Stimulated activated CD4-positive, alpha-beta T cell treated with anti-CD3 and anti-CD28 coated beads, Interleukin-15, amount 100 ng/mL, for 48 hours (primary cell): ENCODE data around the gene CILP.

ENCODE experiments used
- DNase-seq, 2 donors: peaks; one replicate each; pipeline ENCODE4 v3.0.0-alpha.2; 2020; ENCODE audit warnings: low read depth in 2 of 2

The CILP gene

GRCh38 chr15:65226221-65226620, 14.9 kb upstream of the CILP start:
- no peak for DNase-seq

DNA sequence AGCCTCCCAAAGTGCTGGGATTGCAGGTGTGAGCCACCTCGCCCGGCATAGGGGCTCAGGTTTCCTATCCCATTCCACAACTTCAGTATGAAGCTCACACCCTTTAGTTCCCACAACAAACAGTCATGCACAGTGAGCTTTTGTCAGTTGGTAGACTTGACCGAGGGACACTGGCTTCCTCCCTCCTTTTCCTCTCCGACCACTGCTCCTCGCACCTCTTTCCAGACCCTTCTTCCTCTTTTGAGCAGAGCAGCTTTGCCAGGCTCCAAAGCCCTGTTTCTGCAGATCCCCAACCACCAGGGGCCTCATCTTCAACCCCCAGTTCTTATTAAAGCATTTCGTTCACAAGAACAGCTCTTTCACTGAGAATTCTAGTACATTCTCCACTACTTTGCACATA, 12.7 kb upstream of the CILP start:
- DNase-seq = no peak

DNA sequence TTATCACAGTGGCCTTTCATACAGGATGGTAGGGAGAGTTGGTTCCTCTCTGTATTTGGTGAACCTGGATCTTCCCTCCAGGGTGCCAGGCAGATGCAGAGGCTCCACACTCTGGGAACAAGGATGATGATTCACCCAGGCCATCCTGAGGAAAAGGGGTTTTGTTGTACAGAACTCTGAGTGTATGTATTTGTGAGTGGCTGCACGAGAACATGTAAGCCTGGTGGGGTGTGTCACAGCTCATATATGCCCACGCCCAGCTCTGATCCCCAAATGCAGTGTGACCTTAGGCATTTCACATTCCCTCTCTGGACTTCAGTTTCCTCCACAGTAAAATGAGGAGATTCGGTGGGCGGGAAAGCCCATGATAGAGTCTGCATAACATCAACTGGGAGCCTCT, 11.6 kb upstream of the CILP start:
- no peak for DNase-seq

DNA sequence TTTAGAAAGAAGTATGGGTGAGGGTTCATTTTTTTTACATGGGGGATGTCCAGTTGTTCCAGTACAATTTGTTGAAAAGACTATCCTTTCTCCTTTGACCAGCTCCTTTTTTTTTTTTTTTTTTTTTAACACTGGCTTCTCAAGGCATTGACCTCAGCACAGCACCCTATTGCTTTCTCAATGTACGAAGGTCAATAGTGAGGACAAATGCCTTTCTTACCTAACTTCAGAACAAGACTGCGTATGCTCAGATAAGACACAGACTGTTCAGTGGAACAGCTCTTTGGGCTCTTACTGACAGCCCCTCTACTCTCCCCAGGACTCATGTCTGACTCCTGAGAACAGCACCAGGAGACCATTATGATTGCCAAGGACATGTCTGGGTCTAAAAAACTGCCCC, 10.4 kb upstream of the CILP start:
- no peak for DNase-seq

- no peak for DNase-seq
Observed at GRCh38 chr15:65219137-65219536, 7.9 kb upstream of the CILP start.

DNA sequence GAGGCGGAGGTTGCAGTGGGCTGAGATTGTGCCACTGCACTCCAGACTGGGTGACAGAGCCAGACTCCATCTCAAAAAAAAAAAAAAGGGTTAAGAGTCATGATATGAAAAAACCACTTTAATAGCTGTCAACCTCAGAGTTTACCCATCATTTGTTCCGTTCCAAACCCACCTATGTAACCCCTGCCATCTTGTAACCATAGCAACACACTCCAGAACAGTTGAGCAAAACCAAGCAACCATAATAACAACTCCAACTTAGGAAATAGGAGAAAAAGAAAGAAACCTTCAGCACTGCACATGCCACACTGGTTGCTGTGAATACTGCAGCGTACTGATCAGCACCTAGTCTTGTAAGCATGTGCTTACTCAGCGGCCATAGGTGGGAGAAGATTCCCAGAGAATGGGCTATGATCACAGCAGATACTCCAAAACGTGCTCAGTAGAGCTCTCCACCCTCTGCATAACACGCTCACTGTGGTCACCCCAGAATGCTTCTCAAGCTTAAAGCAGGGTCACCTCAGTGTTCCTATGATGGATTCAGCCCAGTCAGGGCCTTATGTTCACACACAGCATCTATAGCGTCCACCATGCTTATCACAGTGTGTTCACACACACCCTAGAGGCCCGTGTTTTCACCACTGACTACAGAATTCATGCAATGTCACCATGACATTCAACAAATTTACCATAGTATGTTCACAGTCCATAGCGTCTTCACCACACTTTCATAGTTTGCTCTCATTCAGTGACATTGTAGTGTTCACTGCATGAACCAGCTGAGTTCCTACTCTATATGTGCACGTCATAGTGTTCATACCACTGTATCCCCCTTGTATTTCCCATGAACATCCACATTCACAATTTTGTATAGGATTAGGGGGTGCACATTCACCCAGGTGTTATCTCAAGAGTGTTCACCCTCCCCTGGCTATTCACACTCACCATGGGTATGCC, 6.5 kb upstream of the CILP start:
- DNase-seq = no peak

- DNase-seq = no peak
Observed at GRCh38 chr15:65215496-65215895, 4.2 kb upstream of the CILP start.

DNA sequence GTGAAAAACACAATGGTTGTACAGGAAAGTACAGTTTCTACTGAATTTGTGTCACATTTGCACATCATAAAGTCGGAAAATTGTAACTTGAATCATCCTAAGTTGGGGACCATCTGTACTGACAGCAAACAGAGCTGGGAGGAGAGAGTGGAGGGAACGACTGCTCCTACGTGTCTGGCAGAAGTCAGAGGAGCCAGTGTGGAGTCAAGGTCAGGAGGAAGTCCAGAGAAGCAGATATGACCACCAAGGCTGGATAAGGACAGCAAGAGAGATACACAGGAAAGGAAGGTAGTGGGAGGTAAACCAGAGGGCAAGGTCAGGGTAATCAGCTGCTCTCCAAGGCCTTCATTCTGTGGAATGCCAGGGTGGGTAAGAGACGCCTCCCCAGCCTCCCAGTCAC, 2.7 kb upstream of the CILP start:
- DNase-seq = no peak

DNA sequence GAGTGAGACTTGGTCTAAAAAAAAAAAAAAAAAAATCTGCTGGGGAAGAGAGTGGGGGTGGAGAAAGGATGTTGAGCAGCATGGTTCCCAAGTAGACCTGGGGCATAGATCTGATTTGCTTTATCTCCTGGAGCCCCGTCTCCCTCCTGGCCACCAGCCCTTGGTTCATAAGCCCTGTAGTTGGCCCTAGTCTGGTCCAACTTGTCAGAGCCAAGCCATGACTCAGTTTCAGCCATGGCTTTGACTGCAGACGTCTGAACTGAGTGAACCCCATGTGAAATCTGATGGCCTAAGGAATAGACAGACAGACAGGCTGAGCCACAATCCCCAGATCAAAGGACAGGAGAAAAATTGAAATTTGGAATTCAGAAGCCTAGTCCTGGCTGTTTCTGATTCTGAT, 2.0 kb upstream of the CILP start:
- no peak for DNase-seq

DNA sequence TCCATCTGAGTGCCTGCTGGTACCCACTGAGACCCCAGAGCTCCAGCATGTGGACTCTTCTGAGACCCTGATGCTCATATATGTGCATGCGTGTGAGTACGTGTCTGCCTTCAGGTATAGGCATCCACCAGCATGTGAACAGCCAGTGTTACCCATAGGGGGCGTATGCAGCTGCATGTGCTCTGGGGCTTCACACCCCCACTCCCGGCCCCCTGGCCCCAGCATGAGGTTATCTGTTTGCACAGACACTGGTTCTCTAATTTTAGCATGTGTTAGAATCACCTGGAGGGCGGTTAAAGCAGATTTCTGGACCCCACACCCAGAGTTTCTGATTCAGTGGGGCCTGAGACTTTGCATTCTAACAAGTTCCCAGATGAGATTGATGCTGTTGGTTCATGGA, 824 bp upstream of the CILP start:
- peak; percentile 23 to 40 for DNase-seq

DNA sequence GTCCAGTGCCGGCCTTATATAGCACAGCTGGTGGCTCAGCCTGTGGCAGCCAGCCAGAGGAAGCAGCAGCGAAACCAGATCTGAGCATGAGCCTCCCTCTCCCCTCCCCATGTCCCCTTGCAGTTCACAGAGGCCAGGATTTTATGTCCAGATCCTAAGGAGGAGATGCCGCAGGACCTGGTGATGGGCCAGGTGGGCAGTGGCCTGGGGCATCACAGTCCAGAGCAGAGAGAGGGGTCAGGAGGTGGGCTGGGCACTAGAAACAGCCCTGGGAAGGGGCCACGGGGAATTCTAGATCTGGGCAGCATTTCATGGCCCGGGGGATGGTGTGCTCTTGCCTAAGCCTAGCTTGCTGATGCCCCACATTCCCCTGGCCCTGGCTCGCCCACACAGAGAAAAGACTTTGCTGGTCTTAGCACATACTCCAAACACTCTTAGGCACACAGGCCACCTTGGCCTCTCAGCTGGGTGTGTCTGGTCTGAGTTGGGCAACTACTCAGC, 259 bp upstream of the CILP start:
- no peak for DNase-seq

GRCh38 chr15:65209701-65210643, 1.3 kb downstream of the CILP start:
- DNase-seq = no peak

DNA sequence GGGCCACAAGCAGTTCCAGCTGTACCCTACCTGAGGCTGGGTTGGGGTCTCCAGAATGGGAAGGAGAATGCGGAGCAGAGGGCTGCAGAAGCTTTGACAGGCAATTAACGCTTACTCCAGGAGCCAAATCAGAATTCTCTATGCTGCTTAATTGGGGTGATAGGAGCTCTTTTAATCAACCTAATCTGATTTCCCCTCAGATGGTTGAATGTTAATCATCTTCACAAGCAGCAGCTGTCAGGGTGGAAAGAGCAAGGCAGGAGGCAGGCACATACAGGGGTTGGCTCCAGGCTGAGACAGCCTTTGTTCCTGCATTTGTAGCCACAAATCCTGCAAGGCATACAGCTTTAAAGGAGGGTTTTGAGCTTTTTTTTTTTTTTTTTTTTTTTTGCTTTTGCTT, 2.6 kb downstream of the CILP start:
- DNase-seq = no peak

DNA sequence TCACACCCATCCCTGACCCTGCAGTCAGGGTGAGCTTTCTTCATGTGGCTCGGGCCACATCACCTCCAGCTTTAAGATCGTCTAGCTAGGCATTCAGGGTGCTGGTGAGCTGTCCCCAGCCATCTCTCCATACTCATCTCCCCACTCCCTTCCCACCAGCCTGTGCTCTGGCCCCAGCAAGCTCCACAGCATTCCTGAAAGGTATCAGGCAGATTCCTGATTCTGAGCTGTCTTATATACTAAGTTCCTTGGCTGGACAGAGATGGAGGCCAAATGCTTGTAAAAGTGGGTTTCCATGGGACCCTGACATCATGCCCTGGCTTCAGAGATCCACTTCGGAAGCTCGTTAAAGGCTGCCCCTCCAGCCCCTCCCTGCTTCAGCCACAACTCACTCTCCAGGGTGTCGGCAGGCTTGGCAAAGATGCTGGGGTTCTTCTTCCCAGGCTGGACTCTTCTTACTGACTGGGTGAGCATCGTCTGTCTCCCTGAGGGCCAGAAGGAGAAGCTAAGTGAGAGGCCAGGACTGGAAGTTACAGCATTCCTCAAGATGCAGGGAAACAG, 3.9 kb downstream of the CILP start:
- DNase-seq = no peak

GRCh38 chr15:65206750-65207149, 4.5 kb downstream of the CILP start:
- no peak for DNase-seq

- no peak for DNase-seq
Observed at GRCh38 chr15:65204931-65205660, 6.2 kb downstream of the CILP start.

- no peak for DNase-seq
Observed at GRCh38 chr15:65204236-65204930, 6.9 kb downstream of the CILP start.

DNA sequence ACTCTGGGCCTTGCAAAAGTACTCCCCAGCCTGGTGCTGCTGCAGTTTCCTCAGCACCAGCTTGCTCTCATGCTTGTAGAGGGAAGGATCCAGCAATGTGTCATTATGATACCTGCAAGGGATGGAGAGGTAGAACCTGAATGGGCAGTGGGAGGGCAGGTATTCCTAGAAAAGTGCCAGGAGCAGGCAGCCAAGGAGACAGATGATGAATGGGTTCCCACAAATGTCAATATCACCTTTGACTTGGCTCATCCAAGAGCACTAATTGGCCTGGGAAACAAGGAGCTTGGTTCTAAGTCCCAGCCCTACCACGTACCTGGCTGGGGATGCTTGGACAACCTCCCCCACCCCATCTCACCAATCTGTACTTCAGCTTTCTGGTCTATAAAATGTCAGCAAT, 9.4 kb downstream of the CILP start:
- DNase-seq = no peak

- no peak for DNase-seq
Observed at GRCh38 chr15:65198571-65198970, 12.7 kb downstream of the CILP start.

DNA sequence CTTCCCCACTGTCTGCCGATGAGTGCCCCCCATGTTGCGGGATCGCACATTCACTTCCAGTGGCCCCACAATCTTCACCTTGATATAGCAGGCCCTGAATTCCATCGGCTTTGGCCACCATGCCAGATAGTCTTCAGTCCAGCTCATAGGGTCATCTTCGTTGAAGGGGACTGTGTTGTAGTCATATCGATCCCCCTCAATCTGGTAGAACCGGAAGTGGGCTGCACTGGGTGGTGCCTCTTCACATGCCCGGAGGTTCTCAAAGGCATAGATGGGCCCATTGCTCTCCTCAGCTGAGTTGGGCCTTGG, 14.0 kb downstream of the CILP start:
- DNase-seq = no peak
